Measurements from ENCODE around the gene RPL18A. TPM values are rescaled to one million over a fixed set of nuclear protein-coding genes. Genes with fewer than 3 reads are reported as not detected.

RPL18A gene
- total and polyA plus RNA-seq, 10 of the 15 experiments (the other 5 are each of a cell fraction or from before 2014, with no cell fraction given): 1,181 to 3,774 (median 2,300) TPM

- no peak for TF ChIP-seq PBX3 (IDR thresholded peaks at IDR 0.05; ENCODE audit: insufficient replicate concordance, low read depth, low read length)
- TF ChIP-seq BHLHE40 (IDR thresholded peaks at IDR 0.05; ENCODE audit: borderline replicate concordance in 1 of 2, low read depth in 2 of 2, low read length in 1 of 2): no peak
- TF ChIP-seq, protein P1, sequence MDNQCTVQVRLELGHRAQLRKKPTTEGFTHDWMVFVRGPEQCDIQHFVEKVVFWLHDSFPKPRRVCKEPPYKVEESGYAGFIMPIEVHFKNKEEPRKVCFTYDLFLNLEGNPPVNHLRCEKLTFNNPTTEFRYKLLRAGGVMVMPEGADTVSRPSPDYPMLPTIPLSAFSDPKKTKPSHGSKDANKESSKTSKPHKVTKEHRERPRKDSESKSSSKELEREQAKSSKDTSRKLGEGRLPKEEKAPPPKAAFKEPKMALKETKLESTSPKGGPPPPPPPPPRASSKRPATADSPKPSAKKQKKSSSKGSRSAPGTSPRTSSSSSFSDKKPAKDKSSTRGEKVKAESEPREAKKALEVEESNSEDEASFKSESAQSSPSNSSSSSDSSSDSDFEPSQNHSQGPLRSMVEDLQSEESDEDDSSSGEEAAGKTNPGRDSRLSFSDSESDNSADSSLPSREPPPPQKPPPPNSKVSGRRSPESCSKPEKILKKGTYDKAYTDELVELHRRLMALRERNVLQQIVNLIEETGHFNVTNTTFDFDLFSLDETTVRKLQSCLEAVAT (IDR thresholded peaks at IDR 0.05): no peak
- TF ChIP-seq STAT3 (IDR thresholded peaks at IDR 0.05; ENCODE audit: low read depth, low read length): no peak
- TF ChIP-seq NBN (IDR thresholded peaks at IDR 0.05): no peak
- TF ChIP-seq IRF4 (IDR thresholded peaks at IDR 0.05; ENCODE audit: low read depth, low read length): no peak
- TF ChIP-seq CHD2 (IDR thresholded peaks at IDR 0.05; ENCODE audit: borderline replicate concordance, low read depth, low read length): no peak
- TF ChIP-seq, protein P2, sequence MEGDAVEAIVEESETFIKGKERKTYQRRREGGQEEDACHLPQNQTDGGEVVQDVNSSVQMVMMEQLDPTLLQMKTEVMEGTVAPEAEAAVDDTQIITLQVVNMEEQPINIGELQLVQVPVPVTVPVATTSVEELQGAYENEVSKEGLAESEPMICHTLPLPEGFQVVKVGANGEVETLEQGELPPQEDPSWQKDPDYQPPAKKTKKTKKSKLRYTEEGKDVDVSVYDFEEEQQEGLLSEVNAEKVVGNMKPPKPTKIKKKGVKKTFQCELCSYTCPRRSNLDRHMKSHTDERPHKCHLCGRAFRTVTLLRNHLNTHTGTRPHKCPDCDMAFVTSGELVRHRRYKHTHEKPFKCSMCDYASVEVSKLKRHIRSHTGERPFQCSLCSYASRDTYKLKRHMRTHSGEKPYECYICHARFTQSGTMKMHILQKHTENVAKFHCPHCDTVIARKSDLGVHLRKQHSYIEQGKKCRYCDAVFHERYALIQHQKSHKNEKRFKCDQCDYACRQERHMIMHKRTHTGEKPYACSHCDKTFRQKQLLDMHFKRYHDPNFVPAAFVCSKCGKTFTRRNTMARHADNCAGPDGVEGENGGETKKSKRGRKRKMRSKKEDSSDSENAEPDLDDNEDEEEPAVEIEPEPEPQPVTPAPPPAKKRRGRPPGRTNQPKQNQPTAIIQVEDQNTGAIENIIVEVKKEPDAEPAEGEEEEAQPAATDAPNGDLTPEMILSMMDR (IDR thresholded peaks at IDR 0.05 in 2 of 3, conservative IDR thresholded peaks at IDR 0.05 in 1 of 3; ENCODE audit: control insufficient read depth in 2 of 3, extremely low read depth in 1 of 3, insufficient read depth in 1 of 3, low read depth in 3 of 3, low read length in 3 of 3): no peak
- no peak for TF ChIP-seq POLR2A (IDR thresholded peaks at IDR 0.05; ENCODE audit: low read depth, low read length)
- TF ChIP-seq SREBF1 (IDR thresholded peaks at IDR 0.05; ENCODE audit: low read length): no peak
- no peak for TF ChIP-seq RAD21 (IDR thresholded peaks at IDR 0.05; ENCODE audit: insufficient read depth, low read depth, low read length)
- TF ChIP-seq CREB1 (IDR thresholded peaks at IDR 0.05; ENCODE audit: low read depth): no peak
- TF ChIP-seq NR2F1 (conservative IDR thresholded peaks at IDR 0.05): no peak
- no peak for TF ChIP-seq KLF5 (IDR thresholded peaks at IDR 0.05; ENCODE audit: partially characterized antibody)
- Histone ChIP-seq H3K9me3 (replicated peaks; ENCODE audit: control insufficient read depth, insufficient read depth, low read length) (no peaks in the 10 kb centered on the region), H3K27me3 (replicated peaks in 1 of 2; ENCODE audit: control insufficient read depth in 2 of 2, insufficient read depth in 2 of 2, low read length in 1 of 2) (peaks cover 4% of the 10 kb centered on the region in 2 experiments; a peak in 3 of 4 replicates), H3K4me3 (no peak overlapping the region), H3K4me2 (ENCODE audit: control insufficient read depth, insufficient read depth) (no peak overlapping the region), H2AFZ (ENCODE audit: control insufficient read depth, low read depth, low read length) (no peak overlapping the region), H3K36me3 (ENCODE audit: control insufficient read depth in 2 of 2, insufficient read depth in 2 of 2, low read length in 1 of 2) (no peaks in the 10 kb centered on the region), H3K27ac (ENCODE audit: control insufficient read depth, insufficient read depth) (no peak overlapping the region), H3K79me2 (ENCODE audit: control insufficient read depth, insufficient read depth, low read length) (no peaks in the 10 kb centered on the region), H3K9ac (ENCODE audit: control insufficient read depth, insufficient read depth, low read length) (no peak overlapping the region), H4K20me1 (ENCODE audit: control insufficient read depth, insufficient read depth) (no peaks in the 10 kb centered on the region), H3K4me1 (ENCODE audit: control insufficient read depth, insufficient read depth, low read length) (no peaks in the 10 kb centered on the region)
- WGBS (ENCODE audit: insufficient coverage, insufficient replicate concordance, low lambda C conversion rate, missing lambda C conversion rate): 29% methylated on average over 5 of the region's 5 CpGs
- intact Hi-C loops (cut with micrococcal nuclease; ENCODE audit: unreplicated experiment): no loop called here
- ChIA-PET SMC1A (ENCODE audit: uncharacterized antibody, unreplicated experiment) (no interaction called here), RAD21 (ENCODE audit: unreplicated experiment) (no interaction called here), POLR2A (no interaction called here), CTCF (interaction anchor here (0.7 kb wide), 1 partner anchor 1721 kb away, joined by 3 read pairs; no protein-coding TSS in a partner anchor)
- DNase-seq (ENCODE audit: low read depth, low spot score) (no peak), FAIRE-seq (no peak), ATAC-seq (no peak)
- in situ Hi-C loops (cut with MboI): no loop called here
- no TSS peak for BruUV-seq (replicated peaks)
Measured at GRCh38 chr19:17812099-17812498, 47.6 kb upstream of the RPL18A start.
